Esophagus squamous epithelium (tissue), 5 donors: ENCODE data around the gene CLEC4D. TPM values are rescaled to one million over a fixed set of nuclear protein-coding genes. Genes with fewer than 3 reads are reported as not detected.

ENCODE experiments used
- DNase-seq: peaks from one replicate; lab custom pipeline; 2025; lab: John Stamatoyannopoulos, UW
- H3K27ac ChIP-seq, 4 donors: fragments of 200-600 bp; sonication (generic); one replicate each; pipeline ENCODE4 v1.5.1; 2016 to 2019; ENCODE audit warnings: mild to moderate bottlenecking in 1 of 4
- H3K27me3 ChIP-seq, 4 donors: fragments of 200-600 bp; sonication (generic); 1 replicate in 3 of 4; 2 replicates in 1 of 4; pipeline versions ENCODE4 v1.5.1 to v1.6.0; 2017 to 2021; ENCODE audit warnings: antibody characterized with exemption in 1 of 4
- H3K36me3 ChIP-seq, 3 donors: fragments of 200-600 bp; sonication (generic); one replicate each; pipeline ENCODE4 v1.5.1; 2016 to 2019
- H3K4me1 ChIP-seq, 3 donors: fragments of 200-600 bp; sonication (generic); one replicate each; pipeline ENCODE4 v1.5.1; 2017 to 2019
- H3K4me3 ChIP-seq, 4 donors: fragments of 200-600 bp; sonication (generic); 1 replicate in 3 of 4; 2 replicates in 1 of 4; pipeline ENCODE4 v1.5.1; 2016 to 2019; ENCODE audit warnings: mild to moderate bottlenecking in 2 of 4, moderate library complexity in 1 of 4
- H3K9me3 ChIP-seq, 3 donors: fragments of 200-600 bp; sonication (generic); one replicate each; pipeline ENCODE4 v1.5.1; 2016 to 2019
- POLR2A ChIP-seq, 4 donors: fragments of 450-650 bp; IDR thresholded peaks; one replicate each; pipeline ENCODE4 v1.6.1; 2017; ENCODE audit warnings: antibody characterized with exemption in 4 of 4, mild to moderate bottlenecking in 4 of 4, moderate library complexity in 3 of 4
- WGBS, 2 donors: methylation state at CpG; one replicate each; pipeline ENCODE4 v1.1.5; 2018; 5-methylcytosine and 5-hydroxymethylcytosine counted together
- intact Hi-C: fragments of 100-400 bp; cut with DNase I; formaldehyde crosslinking; loops from one replicate; pipeline ENCODE4 v1.15.0; 2022
- total RNA-seq, 4 donors: library from RNA; depleted of rRNA; stranded (reverse); fragments of >200 nt; gene quantifications; one replicate each; pipeline ENCODE4 v1.1.0, GENCODE V29; 2016
- TF ChIP-seq, protein P1 (sequence below), 6 experiments: fragments of 450-650 bp in 4 of 6; fragments of 200-600 bp in 2 of 6; sonication (generic) in 2 of 6; IDR thresholded peaks; one replicate each; pipeline ENCODE4 v1.5.1; 2016 to 2019; ENCODE audit warnings: antibody characterized with exemption in 6 of 6, mild to moderate bottlenecking in 4 of 6, moderate library complexity in 4 of 6
- donor health status: DM: yes; HTN: yes; CAD: no.

Gene CLEC4D
- total RNA-seq, 4 donors from 2014 or later: 0.12 to 0.19 TPM; not detected in 2

DNA sequence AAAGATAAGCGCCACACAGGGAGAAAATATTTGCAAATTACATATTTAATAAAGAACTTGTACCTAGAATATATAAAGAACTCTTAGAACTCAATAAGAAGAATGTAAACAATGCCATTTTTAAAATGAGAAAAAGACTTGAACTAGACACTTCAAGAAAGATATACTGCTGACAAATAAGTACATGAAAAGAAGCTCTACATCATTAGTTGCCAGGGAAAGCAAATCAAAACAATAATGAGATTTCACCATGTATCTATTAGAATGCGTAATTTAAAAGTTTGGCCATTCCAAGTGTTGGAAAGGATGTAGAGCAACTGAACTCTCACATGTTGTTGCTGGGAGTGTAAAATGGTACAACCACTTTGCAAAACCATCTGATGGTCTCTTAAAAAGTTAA lies 34.3 kb downstream of the CLEC4D start:
- no peaks in the 10 kb centered on the region for H3K9me3 ChIP-seq
- WGBS, 2 donors: 43 to 69% methylated on average over 2 of the region's 2 CpGs

GRCh38 chr12:8548192-8548591 lies 34.9 kb downstream of the CLEC4D start:
- TF ChIP-seq, protein P1, sequence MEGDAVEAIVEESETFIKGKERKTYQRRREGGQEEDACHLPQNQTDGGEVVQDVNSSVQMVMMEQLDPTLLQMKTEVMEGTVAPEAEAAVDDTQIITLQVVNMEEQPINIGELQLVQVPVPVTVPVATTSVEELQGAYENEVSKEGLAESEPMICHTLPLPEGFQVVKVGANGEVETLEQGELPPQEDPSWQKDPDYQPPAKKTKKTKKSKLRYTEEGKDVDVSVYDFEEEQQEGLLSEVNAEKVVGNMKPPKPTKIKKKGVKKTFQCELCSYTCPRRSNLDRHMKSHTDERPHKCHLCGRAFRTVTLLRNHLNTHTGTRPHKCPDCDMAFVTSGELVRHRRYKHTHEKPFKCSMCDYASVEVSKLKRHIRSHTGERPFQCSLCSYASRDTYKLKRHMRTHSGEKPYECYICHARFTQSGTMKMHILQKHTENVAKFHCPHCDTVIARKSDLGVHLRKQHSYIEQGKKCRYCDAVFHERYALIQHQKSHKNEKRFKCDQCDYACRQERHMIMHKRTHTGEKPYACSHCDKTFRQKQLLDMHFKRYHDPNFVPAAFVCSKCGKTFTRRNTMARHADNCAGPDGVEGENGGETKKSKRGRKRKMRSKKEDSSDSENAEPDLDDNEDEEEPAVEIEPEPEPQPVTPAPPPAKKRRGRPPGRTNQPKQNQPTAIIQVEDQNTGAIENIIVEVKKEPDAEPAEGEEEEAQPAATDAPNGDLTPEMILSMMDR (IDR thresholded peaks at IDR 0.05): no peak
- TF ChIP-seq POLR2A (IDR thresholded peaks at IDR 0.05): no peak
- no peak for DNase-seq
- H3K36me3 ChIP-seq: no peaks in the 10 kb centered on the region
- H3K27ac ChIP-seq: no peak overlapping the region
- WGBS, 2 donors: 86 to 90% methylated on average over 2 of the region's 2 CpGs
- H3K4me3 ChIP-seq: no peak overlapping the region
- H3K4me1 ChIP-seq: no peaks in the 10 kb centered on the region
- H3K9me3 ChIP-seq: no peaks in the 10 kb centered on the region
- peaks cover 0 to 11% (median 0%) of the 10 kb centered on the region in 4 donors for H3K27me3 ChIP-seq
- intact Hi-C loops: no loop called here

More for the DNA sequence above, 34.3 kb downstream of the CLEC4D start:
- no peak overlapping the region for H3K4me3 ChIP-seq
- no peak overlapping the region for H3K27ac ChIP-seq
- no peak for DNase-seq
- no peaks in the 10 kb centered on the region for H3K36me3 ChIP-seq
- H3K27me3 ChIP-seq: peaks cover 0 to 11% (median 0%) of the 10 kb centered on the region in 4 donors
- intact Hi-C loops: no loop called here
- no peaks in the 10 kb centered on the region for H3K4me1 ChIP-seq
- TF ChIP-seq POLR2A (IDR thresholded peaks at IDR 0.05): no peak
- TF ChIP-seq, protein P1 (IDR thresholded peaks at IDR 0.05): no peak

GRCh38 chr12:8549381-8549780 lies 36.1 kb downstream of the CLEC4D start:
- Histone ChIP-seq H3K4me3 (no peak overlapping the region), H3K27ac (no peak overlapping the region), H3K27me3 (peaks cover 0 to 11% (median 0%) of the 10 kb centered on the region in 4 donors), H3K4me1 (no peaks in the 10 kb centered on the region), H3K36me3 (no peaks in the 10 kb centered on the region), H3K9me3 (no peaks in the 10 kb centered on the region)
- no peak for TF ChIP-seq POLR2A (IDR thresholded peaks at IDR 0.05)
- TF ChIP-seq, protein P1 (IDR thresholded peaks at IDR 0.05): no peak
- 59 to 65% methylated on average over 5 of the region's 5 CpGs for WGBS, 2 donors
- no peak for DNase-seq
- intact Hi-C loops: no loop called here

DNA sequence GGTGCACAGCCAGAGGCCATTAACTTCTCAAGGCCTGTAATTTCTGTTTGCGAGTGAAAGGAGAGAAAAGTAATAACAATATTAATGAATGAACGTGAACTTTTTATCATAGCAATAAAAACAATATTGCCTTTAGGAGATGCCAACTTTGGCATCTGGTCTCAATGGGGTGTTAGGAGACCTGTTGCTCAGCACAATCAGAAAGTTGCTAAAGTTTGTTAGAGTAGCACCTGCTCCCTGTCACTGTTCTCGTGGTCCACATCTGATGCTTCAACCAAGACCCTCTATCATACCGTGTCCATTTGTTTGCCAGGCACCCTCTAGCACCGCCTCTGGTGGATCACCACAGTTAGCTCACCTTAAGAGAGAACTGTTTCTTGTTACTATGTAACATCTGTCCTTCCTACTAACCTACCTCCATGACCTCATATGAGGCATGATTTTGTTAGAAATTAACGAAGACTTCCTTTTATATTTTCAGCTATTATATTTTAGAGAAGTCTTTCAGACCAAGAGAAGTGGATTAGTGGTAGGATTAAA lies 39.9 kb downstream of the CLEC4D start:
- no peak for DNase-seq
- H3K36me3 ChIP-seq: no peaks in the 10 kb centered on the region
- H3K4me1 ChIP-seq: no peaks in the 10 kb centered on the region
- H3K4me3 ChIP-seq: no peak overlapping the region
- H3K9me3 ChIP-seq: no peaks in the 10 kb centered on the region
- TF ChIP-seq, protein P1 (IDR thresholded peaks at IDR 0.05): no peak
- TF ChIP-seq POLR2A (IDR thresholded peaks at IDR 0.05): no peak
- intact Hi-C loops: no loop called here
- H3K27ac ChIP-seq: no peak overlapping the region
- 70 to 73% methylated on average over 6 of the region's 6 CpGs for WGBS, 2 donors
- peaks cover 0 to 2% (median 0%) of the 10 kb centered on the region in 4 donors for H3K27me3 ChIP-seq

GRCh38 chr12:8554451-8555195 lies 41.3 kb downstream of the CLEC4D start:
- H3K27ac ChIP-seq: no peak overlapping the region
- no peak overlapping the region for H3K4me3 ChIP-seq
- TF ChIP-seq, protein P1 (IDR thresholded peaks at IDR 0.05): no peak
- no peak for TF ChIP-seq POLR2A (IDR thresholded peaks at IDR 0.05)
- H3K27me3 ChIP-seq: no peaks in the 10 kb centered on the region
- no peaks in the 10 kb centered on the region for H3K4me1 ChIP-seq
- 51 to 67% methylated on average over 5 of the region's 5 CpGs for WGBS, 2 donors
- H3K9me3 ChIP-seq: no peaks in the 10 kb centered on the region
- no peaks in the 10 kb centered on the region for H3K36me3 ChIP-seq
- intact Hi-C loops: no loop called here
- DNase-seq: no peak
